HG03039 (cell line): Measurements from ENCODE around the gene VTCN1.

ENCODE experiments used
- ATAC-seq: cut with Tn5 transposase; IDR thresholded peaks from one replicate; pipeline ENCODE4 v1.9.1; 2021; ENCODE audit warnings: mild to moderate bottlenecking, moderate library complexity; ENCODE audit not compliant: unreplicated experiment

VTCN1 gene

GRCh38 chr1:117210386-117210785, 341 bp downstream of the VTCN1 start:
- no peak for ATAC-seq

- no peak for ATAC-seq
These were observed 1.6 kb downstream of the VTCN1 start for GRCh38 chr1:117209094-117209493.

- ATAC-seq: no peak
These were observed 2.1 kb downstream of the VTCN1 start for GRCh38 chr1:117208580-117208979.

- ATAC-seq: no peak
These were observed 5.4 kb downstream of the VTCN1 start for GRCh38 chr1:117205368-117205767.

GRCh38 chr1:117201808-117202207, 8.9 kb downstream of the VTCN1 start:
- ATAC-seq: no peak

- no peak for ATAC-seq
These were observed 12.6 kb downstream of the VTCN1 start for GRCh38 chr1:117198097-117198496.

GRCh38 chr1:117189726-117190125, 21.0 kb downstream of the VTCN1 start:
- ATAC-seq: no peak

GRCh38 chr1:117188816-117189437, 21.8 kb downstream of the VTCN1 start:
- no peak for ATAC-seq

GRCh38 chr1:117188170-117188815, 22.4 kb downstream of the VTCN1 start:
- ATAC-seq: no peak

- no peak for ATAC-seq
These were observed 27.6 kb downstream of the VTCN1 start for GRCh38 chr1:117183112-117183511.

- no peak for ATAC-seq
These were observed 28.4 kb downstream of the VTCN1 start for GRCh38 chr1:117182319-117182718.

- ATAC-seq: no peak
These were observed 29.1 kb downstream of the VTCN1 start for GRCh38 chr1:117181630-117182041.

GRCh38 chr1:117180147-117180967, 30.4 kb downstream of the VTCN1 start:
- ATAC-seq: no peak

- no peak for ATAC-seq
These were observed 31.3 kb downstream of the VTCN1 start for GRCh38 chr1:117179471-117179870.

- ATAC-seq: no peak
These were observed 32.0 kb downstream of the VTCN1 start for GRCh38 chr1:117178756-117179155.

- ATAC-seq: no peak
These were observed 33.4 kb downstream of the VTCN1 start for GRCh38 chr1:117177376-117177775.

- ATAC-seq: no peak
These were observed 34.1 kb downstream of the VTCN1 start for GRCh38 chr1:117176579-117176978.

GRCh38 chr1:117174851-117175250, 35.9 kb downstream of the VTCN1 start:
- no peak for ATAC-seq

GRCh38 chr1:117173691-117174090, 37.0 kb downstream of the VTCN1 start:
- ATAC-seq: no peak

- no peak for ATAC-seq
These were observed 37.7 kb downstream of the VTCN1 start for GRCh38 chr1:117173006-117173405.

GRCh38 chr1:117171900-117172511, 38.7 kb downstream of the VTCN1 start:
- ATAC-seq: no peak
